HG02884 (cell line): ENCODE measurements around the gene DYNLT2.
"Not testable (repeated sequence)": the region's sequence is repeated elsewhere in the genome, so short reads cannot be mapped to it uniquely, and the experiment has no call there.

Experiments
- ATAC-seq: cut with Tn5 transposase; IDR thresholded peaks from one replicate; pipeline ENCODE4 v1.9.1; 2021; ENCODE audit warnings: mild to moderate bottlenecking, moderate library complexity; ENCODE audit not compliant: unreplicated experiment

Gene DYNLT2

DNA sequence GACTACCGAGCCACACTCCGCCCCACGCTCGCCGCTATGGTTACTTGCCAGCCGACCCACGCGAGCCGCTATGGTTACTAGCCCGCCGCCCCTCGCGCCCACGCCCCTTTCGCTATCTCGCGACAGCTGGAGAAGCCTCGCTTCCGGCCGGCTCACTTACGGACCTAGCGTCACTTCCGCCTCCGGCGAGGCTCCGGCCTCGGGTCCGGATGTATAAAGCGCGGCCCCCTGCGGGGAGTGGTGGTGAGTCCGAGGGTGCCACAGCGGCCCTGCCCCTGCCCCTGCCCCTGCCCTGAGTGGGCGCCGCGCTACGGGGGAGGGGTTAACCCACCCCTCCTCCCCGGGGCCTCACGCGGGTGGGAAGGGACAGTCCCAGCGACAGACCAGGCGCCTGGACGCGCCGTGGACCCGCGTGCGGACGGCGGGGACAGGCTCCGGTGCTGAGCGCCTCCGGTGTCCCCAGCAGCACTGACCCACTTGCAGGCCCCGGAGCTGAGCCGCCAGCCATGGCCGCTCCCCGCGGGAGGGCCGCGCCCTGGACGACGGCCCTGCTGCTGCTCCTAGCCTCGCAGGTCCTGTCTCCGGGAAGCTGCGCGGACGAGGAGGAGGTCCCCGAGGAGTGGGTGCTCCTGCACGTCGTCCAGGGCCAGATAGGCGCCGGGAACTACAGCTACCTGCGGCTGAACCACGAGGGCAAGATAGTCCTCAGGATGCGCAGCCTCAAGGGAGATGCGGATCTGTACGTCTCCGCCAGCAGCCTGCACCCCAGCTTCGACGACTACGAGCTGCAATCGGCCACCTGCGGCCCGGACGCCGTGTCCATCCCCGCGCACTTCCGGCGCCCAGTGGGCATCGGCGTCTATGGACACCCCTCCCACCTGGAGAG lies 49.2 kb downstream of the DYNLT2 start, which contains the start of the genes C6orf120 and WDR27:
Gene C6orf120 (plus strand): TSS at position 173 of the 886 bp plus-strand sequence. CDS start 334 bp downstream, at position 507.
Gene WDR27 (minus strand): TSS at position 76 of the 886 bp plus-strand sequence. CDS start 13,024 bp downstream, outside the sequence.
- ATAC-seq = peak; percentile 89

DNA sequence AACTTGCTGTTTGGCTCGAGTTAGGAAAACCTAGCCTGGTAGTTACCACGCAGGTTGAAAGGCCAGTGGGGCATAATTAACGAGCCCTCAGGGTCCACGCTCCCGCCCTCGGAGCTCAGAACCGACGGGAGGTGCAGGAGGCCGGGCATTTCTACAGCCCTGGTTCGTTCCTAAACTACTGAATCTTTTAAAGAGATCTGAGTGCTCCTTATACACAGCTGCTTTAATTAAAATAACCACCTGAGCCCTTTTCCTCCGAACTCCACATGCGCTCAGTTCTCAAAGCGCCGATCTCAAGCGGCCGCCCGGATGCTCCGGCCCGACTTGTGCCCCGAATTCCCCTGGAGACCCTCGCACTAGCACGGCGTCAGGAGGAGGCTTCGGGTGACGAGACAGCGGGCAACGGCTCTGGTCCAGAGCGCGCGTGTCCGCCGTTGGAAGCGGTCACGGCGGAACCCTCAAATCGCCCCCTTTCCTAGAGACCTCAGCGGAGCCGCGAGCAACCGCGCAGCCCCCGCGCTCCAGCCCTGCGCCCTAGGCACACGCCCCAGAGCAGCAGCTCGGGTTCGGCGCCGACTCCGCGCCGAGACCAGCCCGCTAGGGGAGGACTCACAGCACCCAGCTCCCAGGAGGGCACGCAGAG lies 49.9 kb downstream of the DYNLT2 start:
- ATAC-seq = peak; percentile 9

DNA sequence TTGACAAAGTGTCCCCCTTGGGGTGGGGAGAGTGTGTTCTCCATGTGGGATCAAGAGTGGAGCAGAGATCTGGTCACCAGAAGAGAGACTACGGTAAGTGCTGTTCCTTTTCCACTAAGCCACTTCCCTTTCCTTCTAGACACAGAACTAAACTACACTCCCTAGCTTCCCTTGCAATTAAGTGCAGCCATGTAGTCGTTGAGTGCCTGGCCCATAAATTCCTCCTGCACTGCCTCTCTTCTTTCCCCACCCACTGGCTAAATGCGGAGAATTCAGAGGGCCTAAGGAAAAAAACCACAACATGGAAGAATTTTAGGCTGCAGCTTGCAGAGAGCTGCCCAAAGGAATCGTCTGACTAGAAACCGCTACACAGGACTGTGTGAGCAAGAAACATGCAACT lies 51.1 kb downstream of the DYNLT2 start:
- no peak for ATAC-seq

DNA sequence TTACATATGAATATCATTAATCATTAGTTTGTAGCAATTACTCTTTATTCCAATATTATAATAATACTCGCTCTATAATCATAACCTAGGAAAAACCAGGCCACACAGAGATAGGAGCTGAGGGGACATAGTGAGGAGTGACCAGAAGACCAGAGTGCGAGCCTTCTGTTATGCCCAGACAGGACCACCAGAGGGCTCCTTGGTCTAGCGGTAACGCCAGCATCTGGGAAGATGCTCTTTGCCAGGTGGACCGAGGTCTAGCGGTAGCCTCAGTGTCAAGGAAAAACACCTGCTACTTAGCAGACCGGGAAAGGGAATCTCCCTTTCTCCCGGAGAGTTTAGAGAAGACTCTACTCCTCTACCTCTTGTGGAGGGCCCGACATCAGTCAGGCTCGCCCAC lies 54.3 kb downstream of the DYNLT2 start:
- not testable (repeated sequence) for ATAC-seq

DNA sequence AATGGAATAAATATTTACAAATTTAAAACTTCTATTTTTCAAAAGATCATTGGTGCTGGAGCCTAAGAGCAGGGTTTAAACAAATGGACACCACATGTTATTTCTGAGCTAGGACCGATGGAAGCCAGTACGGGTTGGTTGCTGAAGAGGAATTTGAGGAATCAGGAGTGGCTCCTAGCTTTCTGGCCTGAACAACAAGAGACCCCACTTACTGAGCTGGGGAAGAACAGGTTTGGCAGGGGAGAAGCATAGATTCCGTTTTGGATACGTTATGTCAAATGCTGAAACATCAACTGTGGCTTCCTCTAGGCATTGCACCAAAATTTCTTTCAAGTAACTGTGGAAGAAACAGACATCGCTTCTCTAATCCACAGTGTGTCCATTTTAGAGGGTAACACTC lies 56.2 kb downstream of the DYNLT2 start:
- no peak for ATAC-seq

DNA sequence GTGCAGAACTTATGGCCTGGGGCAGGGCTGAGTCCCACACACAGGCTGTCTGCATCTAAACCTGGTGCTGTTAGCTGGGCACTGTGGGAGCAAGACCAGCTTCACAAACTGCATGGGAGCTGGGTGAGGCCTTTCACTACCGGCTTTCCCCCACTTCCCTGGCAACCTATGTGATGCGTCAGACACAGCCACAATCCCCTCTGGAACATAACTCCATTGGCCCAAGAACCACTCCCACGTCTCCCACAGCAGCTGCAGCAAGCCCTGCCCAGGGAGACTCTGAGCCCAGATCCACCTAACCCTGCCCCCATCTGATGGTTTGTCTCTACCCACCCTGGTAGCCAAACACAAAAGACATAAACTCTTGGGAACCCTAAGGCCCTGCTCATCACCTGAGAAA lies 58.9 kb downstream of the DYNLT2 start:
- ATAC-seq = no peak

DNA sequence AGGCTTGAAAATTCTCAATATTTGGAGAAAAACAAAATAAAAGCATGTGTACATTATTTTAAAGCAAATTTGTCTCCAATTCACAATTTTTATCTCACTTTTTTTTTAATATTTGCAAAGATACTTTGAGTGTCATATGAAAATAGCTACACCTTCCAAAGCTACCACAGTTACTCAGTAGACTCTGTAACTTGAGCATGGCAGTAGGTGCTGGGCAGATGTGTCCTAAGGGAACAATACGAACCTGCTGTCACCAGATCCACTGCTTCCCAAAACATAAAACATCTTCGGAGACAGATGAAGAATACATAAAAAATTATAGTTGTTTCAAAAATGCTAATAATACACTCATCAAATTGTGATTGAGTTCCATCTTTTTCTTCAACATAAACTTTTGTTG lies 60.1 kb downstream of the DYNLT2 start:
- no peak for ATAC-seq
